Measurements from ENCODE around the gene CCDC190.

DNA sequence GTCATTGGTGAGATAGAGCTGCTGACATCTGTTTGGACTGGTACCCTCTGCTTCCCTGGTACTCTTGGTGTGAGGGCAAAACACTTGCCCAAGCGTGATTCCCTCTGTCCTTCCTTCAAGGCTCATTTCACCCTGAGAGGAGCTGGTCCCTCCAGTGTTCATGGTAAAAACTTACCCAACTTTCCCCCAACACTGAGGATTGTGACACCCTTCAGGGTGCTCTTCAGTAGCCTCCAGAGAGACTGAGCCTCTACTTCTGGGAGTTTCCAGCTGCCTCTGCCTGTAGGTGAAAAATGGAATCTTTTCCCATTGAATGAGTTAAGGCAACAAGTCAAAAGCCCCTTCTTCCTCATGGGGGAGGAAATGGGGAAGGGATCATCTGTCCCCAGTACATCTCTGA, 9.6 kb downstream of the CCDC190 start:
- TF ChIP-seq TAF1 (IDR thresholded peaks at IDR 0.05; ENCODE audit: borderline replicate concordance, insufficient read depth, low read length) (no peak), REST (IDR thresholded peaks at IDR 0.05; ENCODE audit: insufficient read depth in 1 of 2, low read depth in 2 of 2, low read length in 2 of 2) (no peak), POLR2AphosphoS5 (IDR thresholded peaks at IDR 0.05; ENCODE audit: low read depth, low read length) (no peak)
